PC-9 (cell line): Measurements from ENCODE around the gene CACNA1E. TPM values are rescaled to one million over a fixed set of nuclear protein-coding genes. Genes with fewer than 3 reads are reported as not detected.

Source experiments
- BruUV-seq: library from RNA; stranded (reverse); fragments of 400-500 nt; replicated peaks from 2 replicates; lab custom pipeline; 2021; lab: Mats Ljungman, UMichigan
- CTCF ChIA-PET: fragments of 300-600 bp; sonication (Branson Sonifier 250); formaldehyde crosslinking; loops from one replicate; lab custom pipeline; 2022; ENCODE audit warnings: antibody characterized with exemption; lab: Charles Lee
- POLR2A ChIA-PET: fragments of 300-600 bp; sonication (Branson Sonifier 250); formaldehyde crosslinking; loops from one replicate; lab custom pipeline; 2022; ENCODE audit warnings: antibody characterized with exemption; ENCODE audit not compliant: unreplicated experiment; lab: Charles Lee
- DNase-seq, 2 experiments: peaks; one replicate each; pipeline versions ENCODE4 v3.0.0 to v3.0.0-alpha.2; 2015 to 2022; ENCODE audit warnings: mixed read lengths in 1 of 2
- H2AFZ ChIP-seq: fragments of 200-600 bp; sonication (generic); 2 replicates; pipeline ENCODE4 v1.8.1; 2017; ENCODE audit warnings: antibody characterized with exemption
- H3F3A ChIP-seq: fragments of 200-600 bp; sonication (generic); 2 replicates; pipeline ENCODE4 v1.8.1; 2017; ENCODE audit warnings: antibody characterized with exemption, mild to moderate bottlenecking, low read depth; ENCODE audit not compliant: insufficient read depth
- H3K27ac ChIP-seq: fragments of 200-600 bp; sonication (generic); 2 replicates; pipeline ENCODE4 v1.6.1; 2016; ENCODE audit warnings: mixed run types
- H3K27me3 ChIP-seq: fragments of 200-600 bp; sonication (generic); 2 replicates; pipeline ENCODE4 v1.6.1; 2016; ENCODE audit warnings: low read depth, mixed run types; ENCODE audit not compliant: insufficient read depth
- H3K36me3 ChIP-seq: fragments of 200-600 bp; sonication (generic); 2 replicates; pipeline ENCODE4 v1.6.1; 2016; ENCODE audit warnings: low read depth, mixed run types
- H3K4me1 ChIP-seq: fragments of 200-600 bp; sonication (generic); replicated peaks from 2 replicates; pipeline ENCODE4 v1.6.1; 2016; ENCODE audit warnings: mixed run types; ENCODE audit not compliant: insufficient read depth
- H3K4me2 ChIP-seq: fragments of 200-600 bp; sonication (generic); 2 replicates; pipeline ENCODE4 v1.6.1; 2017; ENCODE audit warnings: mixed run types
- H3K4me3 ChIP-seq: fragments of 200-600 bp; sonication (generic); 2 replicates; pipeline ENCODE4 v1.6.1; 2016; ENCODE audit warnings: mixed run types
- H3K79me2 ChIP-seq: fragments of 200-600 bp; sonication (generic); 2 replicates; pipeline ENCODE4 v1.6.1; 2017; ENCODE audit warnings: low read depth, mixed run types
- H3K9me2 ChIP-seq: fragments of 200-600 bp; sonication (generic); 2 replicates; pipeline ENCODE4 v1.8.1; 2017; ENCODE audit warnings: mild to moderate bottlenecking; ENCODE audit not compliant: insufficient read depth
- H3K9me3 ChIP-seq: fragments of 200-600 bp; sonication (generic); 2 replicates; pipeline ENCODE4 v1.8.1; 2016; ENCODE audit warnings: low read depth; ENCODE audit not compliant: insufficient read depth
- H4K20me1 ChIP-seq: fragments of 200-600 bp; sonication (generic); 2 replicates; pipeline ENCODE4 v1.8.1; 2017; ENCODE audit not compliant: insufficient read depth
- EZH2 ChIP-seq: fragments of 200-600 bp; sonication (generic); IDR thresholded peaks from 2 replicates; pipeline ENCODE4 v1.8.0; 2017; ENCODE audit warnings: antibody characterized with exemption, low read depth
- intact Hi-C: fragments of 100-400 bp; cut with micrococcal nuclease; formaldehyde crosslinking; loops from one replicate; pipeline ENCODE4 v1.10.0; 2022; ENCODE audit not compliant: unreplicated experiment
- total RNA-seq: library from RNA; stranded (reverse); gene quantifications from 2 replicates; pipeline ENCODE4 v1.2.3, GENCODE V29; 2021
- TF ChIP-seq, protein P1 (sequence below): fragments of 200-600 bp; sonication (generic); conservative IDR thresholded peaks from 2 replicates; pipeline ENCODE4 v1.6.1; 2017; ENCODE audit warnings: mixed run types, antibody characterized with exemption, mild to moderate bottlenecking, moderate library complexity

The CACNA1E gene
- total RNA-seq, 1 experiment from 2014 or later: not detected

DNA sequence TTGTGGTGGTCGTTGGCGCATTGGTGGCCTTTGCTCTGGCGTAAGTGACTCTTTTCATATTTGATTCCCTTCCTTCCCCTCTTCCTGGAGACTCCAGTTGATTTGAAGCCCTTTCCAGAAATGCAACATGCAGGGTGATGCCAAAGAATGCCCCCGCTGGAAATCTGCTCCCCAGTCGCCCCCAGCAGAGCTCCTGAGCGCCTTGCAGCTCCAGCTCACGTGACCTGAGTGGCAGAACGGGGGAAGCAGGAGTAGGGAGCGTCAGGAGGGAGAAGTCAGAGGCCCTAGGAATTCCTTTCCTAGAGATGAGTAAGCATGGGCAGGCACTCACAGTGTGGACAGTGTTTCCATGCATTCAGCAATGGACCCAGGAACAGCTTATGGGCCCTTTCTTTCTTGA is 255.9 kb downstream of the CACNA1E start:
- H2AFZ ChIP-seq: no peak overlapping the region
- intact Hi-C loops: no loop called here
- H3K9me2 ChIP-seq: no peaks in the 10 kb centered on the region
- ChIA-PET CTCF (no interaction called here), POLR2A (no interaction called here)
- H3K27me3 ChIP-seq: peaks cover 17% of the 10 kb centered on the region
- H3K27ac ChIP-seq: no peak overlapping the region
- H3K79me2 ChIP-seq: no peaks in the 10 kb centered on the region
- no TSS peak for BruUV-seq
- H3K4me1 ChIP-seq: no peaks in the 10 kb centered on the region
- H4K20me1 ChIP-seq: no peaks in the 10 kb centered on the region
- H3K4me2 ChIP-seq: no peak overlapping the region
- no peaks in the 10 kb centered on the region for H3K9me3 ChIP-seq
- no peaks in the 10 kb centered on the region for H3K36me3 ChIP-seq
- no peaks in the 10 kb centered on the region for H3F3A ChIP-seq
- DNase-seq: no peak
- TF ChIP-seq EZH2: no peak
- TF ChIP-seq, protein P1, sequence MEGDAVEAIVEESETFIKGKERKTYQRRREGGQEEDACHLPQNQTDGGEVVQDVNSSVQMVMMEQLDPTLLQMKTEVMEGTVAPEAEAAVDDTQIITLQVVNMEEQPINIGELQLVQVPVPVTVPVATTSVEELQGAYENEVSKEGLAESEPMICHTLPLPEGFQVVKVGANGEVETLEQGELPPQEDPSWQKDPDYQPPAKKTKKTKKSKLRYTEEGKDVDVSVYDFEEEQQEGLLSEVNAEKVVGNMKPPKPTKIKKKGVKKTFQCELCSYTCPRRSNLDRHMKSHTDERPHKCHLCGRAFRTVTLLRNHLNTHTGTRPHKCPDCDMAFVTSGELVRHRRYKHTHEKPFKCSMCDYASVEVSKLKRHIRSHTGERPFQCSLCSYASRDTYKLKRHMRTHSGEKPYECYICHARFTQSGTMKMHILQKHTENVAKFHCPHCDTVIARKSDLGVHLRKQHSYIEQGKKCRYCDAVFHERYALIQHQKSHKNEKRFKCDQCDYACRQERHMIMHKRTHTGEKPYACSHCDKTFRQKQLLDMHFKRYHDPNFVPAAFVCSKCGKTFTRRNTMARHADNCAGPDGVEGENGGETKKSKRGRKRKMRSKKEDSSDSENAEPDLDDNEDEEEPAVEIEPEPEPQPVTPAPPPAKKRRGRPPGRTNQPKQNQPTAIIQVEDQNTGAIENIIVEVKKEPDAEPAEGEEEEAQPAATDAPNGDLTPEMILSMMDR: no peak
- no peak overlapping the region for H3K4me3 ChIP-seq

- Histone ChIP-seq H3K4me1 (no peaks in the 10 kb centered on the region), H3K36me3 (no peaks in the 10 kb centered on the region), H3K4me3 (no peak overlapping the region), H3K9me2 (no peaks in the 10 kb centered on the region), H3K27ac (no peak overlapping the region), H2AFZ (no peak overlapping the region), H3K79me2 (no peaks in the 10 kb centered on the region), H4K20me1 (no peaks in the 10 kb centered on the region), H3K4me2 (no peak overlapping the region), H3F3A (no peaks in the 10 kb centered on the region), H3K9me3 (no peaks in the 10 kb centered on the region), H3K27me3 (peaks cover 28% of the 10 kb centered on the region)
- DNase-seq: no peak
- TF ChIP-seq, protein P1: no peak
- no peak for TF ChIP-seq EZH2
- POLR2A ChIA-PET: no interaction called here
- no TSS peak for BruUV-seq
- intact Hi-C loops: no loop called here
- CTCF ChIA-PET: no interaction called here
Observed at GRCh38 chr1:181742426-181742825, 259.1 kb downstream of the CACNA1E start.

GRCh38 chr1:181743878-181744312 is 260.6 kb downstream of the CACNA1E start:
- Histone ChIP-seq H3K79me2 (no peaks in the 10 kb centered on the region), H3F3A (no peaks in the 10 kb centered on the region), H3K4me1 (no peaks in the 10 kb centered on the region), H3K9me2 (no peaks in the 10 kb centered on the region), H3K27me3 (peaks cover 28% of the 10 kb centered on the region), H3K4me2 (no peak overlapping the region), H3K9me3 (no peaks in the 10 kb centered on the region), H2AFZ (no peak overlapping the region), H4K20me1 (no peaks in the 10 kb centered on the region), H3K36me3 (no peaks in the 10 kb centered on the region), H3K4me3 (no peak overlapping the region), H3K27ac (no peak overlapping the region)
- ChIA-PET POLR2A (no interaction called here), CTCF (no interaction called here)
- intact Hi-C loops: no loop called here
- DNase-seq: no peak
- no TSS peak for BruUV-seq
- TF ChIP-seq EZH2: no peak
- TF ChIP-seq, protein P1: no peak
